HG03064 (cell line): Measurements from ENCODE around the gene GASK1B.

Experiments used
- ATAC-seq: cut with Tn5 transposase; IDR thresholded peaks from one replicate; pipeline ENCODE4 v1.9.1; 2021; ENCODE audit warnings: low read depth; ENCODE audit not compliant: unreplicated experiment

The GASK1B gene

GRCh38 chr4:158155656-158156356, 17.0 kb downstream of the GASK1B start:
- ATAC-seq: no peak

GRCh38 chr4:158147151-158147550, 25.7 kb downstream of the GASK1B start:
- no peak for ATAC-seq

GRCh38 chr4:158146736-158147135, 26.1 kb downstream of the GASK1B start:
- no peak for ATAC-seq

- no peak for ATAC-seq
Measured at GRCh38 chr4:158139086-158139485, 33.7 kb downstream of the GASK1B start.

- ATAC-seq: no peak
Measured at GRCh38 chr4:158134222-158134621, 38.6 kb downstream of the GASK1B start.

GRCh38 chr4:158133551-158133950, 39.3 kb downstream of the GASK1B start:
- ATAC-seq: no peak

GRCh38 chr4:158131027-158131426, 41.8 kb downstream of the GASK1B start:
- ATAC-seq: no peak

- no peak for ATAC-seq
Measured at GRCh38 chr4:158130204-158130603, 42.6 kb downstream of the GASK1B start.

GRCh38 chr4:158129694-158130093, 43.1 kb downstream of the GASK1B start:
- ATAC-seq: peak; percentile 88

GRCh38 chr4:158128540-158128939, 44.3 kb downstream of the GASK1B start:
- ATAC-seq: no peak

- ATAC-seq: no peak
Measured at GRCh38 chr4:158125310-158125709, 47.5 kb downstream of the GASK1B start.
